HG02885 (cell line): ENCODE results near the gene HEBP1.
"Not testable (repeated sequence)": the region's sequence is repeated elsewhere in the genome, so short reads cannot be mapped to it uniquely, and the experiment has no call there.

ENCODE experiments used
- ATAC-seq: cut with Tn5 transposase; IDR thresholded peaks from one replicate; pipeline ENCODE4 v1.9.1; 2021; ENCODE audit warnings: mild to moderate bottlenecking; ENCODE audit not compliant: unreplicated experiment, poor library complexity

Gene HEBP1

GRCh38 chr12:12999959-13000615, at the start of gene HEBP1:
TSS of gene HEBP1 (minus strand) at chr12:13000265. CDS start at chr12:13000114, 151 bp downstream.
- peak; percentile 91 for ATAC-seq

GRCh38 chr12:13049816-13050215, 49.8 kb upstream of the HEBP1 start:
- no peak for ATAC-seq

GRCh38 chr12:13046964-13047363, 46.9 kb upstream of the HEBP1 start:
- no peak for ATAC-seq

GRCh38 chr12:13045816-13046215, 45.8 kb upstream of the HEBP1 start:
- no peak for ATAC-seq

GRCh38 chr12:13044906-13045299, 44.8 kb upstream of the HEBP1 start:
- no peak for ATAC-seq

- peak; percentile 95 for ATAC-seq
Measured at GRCh38 chr12:13044002-13044905, 44.2 kb upstream of the HEBP1 start, which contains the start of gene FAM234B. TSS of gene FAM234B (plus strand) at chr12:13044381. CDS start at chr12:13044404, 23 bp downstream.

GRCh38 chr12:13042666-13043230, 42.7 kb upstream of the HEBP1 start:
- ATAC-seq: no peak

GRCh38 chr12:13041224-13041623, 41.2 kb upstream of the HEBP1 start:
- ATAC-seq: no peak

GRCh38 chr12:13039328-13039956, 39.4 kb upstream of the HEBP1 start:
- no peak for ATAC-seq

GRCh38 chr12:13038491-13039161, 38.6 kb upstream of the HEBP1 start:
- ATAC-seq: no peak

- no peak for ATAC-seq
Measured at GRCh38 chr12:13036881-13037280, 36.8 kb upstream of the HEBP1 start.

GRCh38 chr12:13035335-13035734, 35.3 kb upstream of the HEBP1 start:
- ATAC-seq: not testable (repeated sequence)

- ATAC-seq: no peak
Measured at GRCh38 chr12:13033476-13033875, 33.4 kb upstream of the HEBP1 start.

GRCh38 chr12:13032164-13032563, 32.1 kb upstream of the HEBP1 start:
- no peak for ATAC-seq

- no peak for ATAC-seq
Measured at GRCh38 chr12:13030541-13031291, 30.7 kb upstream of the HEBP1 start.

GRCh38 chr12:13028825-13029570, 28.9 kb upstream of the HEBP1 start:
- ATAC-seq: no peak

- no peak for ATAC-seq
Measured at GRCh38 chr12:13027508-13027907, 27.4 kb upstream of the HEBP1 start.

- no peak for ATAC-seq
Measured at GRCh38 chr12:13027032-13027431, 27.0 kb upstream of the HEBP1 start.

GRCh38 chr12:13026286-13026685, 26.2 kb upstream of the HEBP1 start:
- no peak for ATAC-seq
